Endothelial cell of umbilical vein (primary cell): ENCODE measurements around the gene POLE. TPM values are rescaled to one million over a fixed set of nuclear protein-coding genes. Genes with fewer than 3 reads are reported as not detected.

Experiments
- BruUV-seq: library from RNA; stranded (reverse); fragments of 400-500 nt; replicated peaks from 2 replicates; lab custom pipeline; 2021; lab: Mats Ljungman, UMichigan
- CTCF ChIA-PET: fragments of 300-600, 350-600 bp; sonication (Branson Sonifier 250); formaldehyde crosslinking; loops from one replicate; lab custom pipeline; 2021; ENCODE audit warnings: antibody characterized with exemption, inconsistent platforms; lab: Charles Lee
- POLR2A ChIA-PET: fragments of 300-600, 350-600 bp; sonication (Branson Sonifier 250); formaldehyde crosslinking; loops from one replicate; lab custom pipeline; 2021; ENCODE audit warnings: antibody characterized with exemption, inconsistent platforms; lab: Charles Lee
- DNase-seq: peaks from one replicate; pipeline ENCODE4 v3.0.0-alpha.2; 2011; ENCODE audit warnings: low read depth, low spot score
- FAIRE-seq: peaks from 2 replicates; lab custom pipeline; 2011; peaks lifted over from hg19 to GRCh38; lab: Jason Lieb, UNC
- H2AFZ ChIP-seq: 2 replicates; pipeline ENCODE4 v1.6.0; 2012; ENCODE audit warnings: low read depth, low read length, control low read depth, inconsistent platforms
- H3K27ac ChIP-seq: 2 replicates; pipeline ENCODE4 v1.5.1; 2011; ENCODE audit warnings: low read depth, mild to moderate bottlenecking, control low read depth, low read length, moderate library complexity; ENCODE audit not compliant: insufficient read depth
- H3K27me3 ChIP-seq, 2 experiments: 2 replicates each; pipeline versions ENCODE4 v1.6.0 to v1.6.1; 2011; ENCODE audit warnings: low read length in 2 of 2, mixed read lengths in 1 of 2; ENCODE audit not compliant: control insufficient read depth in 2 of 2, insufficient read depth in 2 of 2
- H3K36me3 ChIP-seq, 2 experiments: 2 replicates in 1 of 2; 3 replicates in 1 of 2; pipeline ENCODE4 v1.5.1; 2011; ENCODE audit warnings: low read length in 2 of 2, mild to moderate bottlenecking in 1 of 2, moderate library complexity in 1 of 2; ENCODE audit not compliant: control insufficient read depth in 2 of 2, insufficient read depth in 2 of 2; ENCODE audit errors: extremely low read depth in 1 of 2
- H3K4me1 ChIP-seq: 3 replicates; pipeline ENCODE4 v1.5.1; 2011; ENCODE audit warnings: mild to moderate bottlenecking, low read length; ENCODE audit not compliant: control insufficient read depth, insufficient read depth; ENCODE audit errors: extremely low read depth
- H3K4me2 ChIP-seq: 2 replicates; pipeline ENCODE4 v1.6.1; 2011; ENCODE audit warnings: low read length, control low read depth, mixed read lengths; ENCODE audit not compliant: insufficient read depth
- H3K4me3 ChIP-seq, 3 experiments: fragments of 200-600 bp in 1 of 3; sonication (generic), shearing (Covaris generic) in 1 of 3; replicated peaks in 1 of 3; 2 replicates each; pipeline ENCODE4 v1.5.1; 2011 to 2016; ENCODE audit warnings: control low read depth in 3 of 3, low read length in 3 of 3, mild to moderate bottlenecking in 2 of 3, inconsistent platforms in 1 of 3, low read depth in 1 of 3, moderate library complexity in 1 of 3; ENCODE audit not compliant: insufficient read depth in 1 of 3
- H3K79me2 ChIP-seq: 2 replicates; pipeline ENCODE4 v1.6.0; 2012; ENCODE audit warnings: low read length, inconsistent platforms; ENCODE audit not compliant: control insufficient read depth, insufficient read depth
- H3K9ac ChIP-seq: replicated peaks from 2 replicates; pipeline ENCODE3; 2011; ENCODE audit warnings: low read length, control low read depth; ENCODE audit not compliant: insufficient read depth; ENCODE audit errors: extremely low read depth
- H3K9me1 ChIP-seq: replicated peaks from 3 replicates; pipeline ENCODE4 v1.6.0; 2011; ENCODE audit warnings: mild to moderate bottlenecking, low read length; ENCODE audit not compliant: control insufficient read depth, insufficient read depth; ENCODE audit errors: extremely low read depth
- H3K9me3 ChIP-seq: replicated peaks from 2 replicates; pipeline ENCODE4 v1.5.1; 2012; ENCODE audit warnings: low read length, inconsistent platforms; ENCODE audit not compliant: control insufficient read depth, insufficient read depth
- H4K20me1 ChIP-seq: replicated peaks from 2 replicates; pipeline ENCODE3; 2011; ENCODE audit warnings: mild to moderate bottlenecking, low read length; ENCODE audit not compliant: control insufficient read depth, insufficient read depth; ENCODE audit errors: extremely low read depth
- EZH2 ChIP-seq: IDR thresholded peaks from 2 replicates; pipeline ENCODE4 v1.6.1; 2012; ENCODE audit warnings: borderline replicate concordance, low read depth, mild to moderate bottlenecking, moderate library complexity, low read length, inconsistent platforms; ENCODE audit not compliant: severe bottlenecking
- GATA2 ChIP-seq: IDR thresholded peaks from 2 replicates; pipeline ENCODE4 v1.7.0; 2011; ENCODE audit warnings: low read depth, mild to moderate bottlenecking, moderate library complexity, mixed read lengths, low read length; ENCODE audit not compliant: insufficient read length, insufficient read depth
- MYC ChIP-seq: IDR thresholded peaks from one replicate; pipeline ENCODE4 v1.6.1; 2011; ENCODE audit warnings: mild to moderate bottlenecking, low read depth, low read length
- dilution Hi-C: fragments of 300-500 bp; cut with MboI; formaldehyde crosslinking; loops from one replicate; pipeline ENCODE4 v1.15.0; 2019; ENCODE audit warnings: low sequenced_read_pairs; ENCODE audit not compliant: extremely low pct_ligation_motif_present
- intact Hi-C: fragments of 100-400 bp; cut with micrococcal nuclease; formaldehyde crosslinking; loops from one replicate; pipeline ENCODE4 v1.10.0; 2022
- polyA plus RNA-seq, 4 experiments: library from polyadenylated mRNA; depleted of rRNA in 3 of 4; stranded (reverse) in 3 of 4; unstranded in 1 of 4; fragments of >200 nt; gene quantifications; 2 replicates each; pipeline versions ENCODE4 v1.2.1 to v1.2.3, GENCODE V29; 2011 to 2012; ENCODE audit warnings: missing spikeins in 1 of 4
- total RNA-seq: library from RNA; stranded (reverse); gene quantifications from 2 replicates; pipeline ENCODE4 v1.2.3, GENCODE V29; 2021
- TF ChIP-seq, protein P1 (sequence below): IDR thresholded peaks from 2 replicates; pipeline ENCODE4 v1.6.1; 2011; ENCODE audit not compliant: insufficient read depth, insufficient read length

POLE gene
- total and polyA plus RNA-seq, 2 donors (not counting 3 experiments of a cell fraction or from before 2014, with no cell fraction given) = 22.9 to 82.7 TPM

GRCh38 chr12:132637811-132638210 is 49.3 kb downstream of the POLE start:
- intact Hi-C loops (loop anchor here (1.0 kb wide), 2 partner anchors 38 to 223 kb away; no protein-coding TSS in a partner anchor), dilution Hi-C loops (no loop called here)
- POLR2A ChIA-PET = no interaction called here
- no peak for DNase-seq
- H3K36me3 ChIP-seq = peaks cover 2 to 18% of the 10 kb centered on the region in 2 experiments
- H3K4me2 ChIP-seq = no peak overlapping the region
- no peak for TF ChIP-seq EZH2
- TF ChIP-seq, protein P1, sequence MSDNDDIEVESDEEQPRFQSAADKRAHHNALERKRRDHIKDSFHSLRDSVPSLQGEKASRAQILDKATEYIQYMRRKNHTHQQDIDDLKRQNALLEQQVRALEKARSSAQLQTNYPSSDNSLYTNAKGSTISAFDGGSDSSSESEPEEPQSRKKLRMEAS = no peak
- H3K27me3 ChIP-seq = no peaks in the 10 kb centered on the region
- no peaks in the 10 kb centered on the region for H3K9me3 ChIP-seq
- FAIRE-seq = no peak
- H3K4me3 ChIP-seq = no peak overlapping the region
- no peaks in the 10 kb centered on the region for H3K4me1 ChIP-seq
- H3K9me1 ChIP-seq = no peaks in the 10 kb centered on the region
- no peaks in the 10 kb centered on the region for H4K20me1 ChIP-seq
- H3K27ac ChIP-seq = no peak overlapping the region
- no peak overlapping the region for H2AFZ ChIP-seq
- CTCF ChIA-PET = interaction anchor here (1.0 to 1.9 kb wide), 7 partner anchors 14 to 223 kb away, joined by 3 to 34 read pairs (median 6); no protein-coding TSS in a partner anchor
- no peak overlapping the region for H3K9ac ChIP-seq
- BruUV-seq = no TSS peak
- no peaks in the 10 kb centered on the region for H3K79me2 ChIP-seq

DNA sequence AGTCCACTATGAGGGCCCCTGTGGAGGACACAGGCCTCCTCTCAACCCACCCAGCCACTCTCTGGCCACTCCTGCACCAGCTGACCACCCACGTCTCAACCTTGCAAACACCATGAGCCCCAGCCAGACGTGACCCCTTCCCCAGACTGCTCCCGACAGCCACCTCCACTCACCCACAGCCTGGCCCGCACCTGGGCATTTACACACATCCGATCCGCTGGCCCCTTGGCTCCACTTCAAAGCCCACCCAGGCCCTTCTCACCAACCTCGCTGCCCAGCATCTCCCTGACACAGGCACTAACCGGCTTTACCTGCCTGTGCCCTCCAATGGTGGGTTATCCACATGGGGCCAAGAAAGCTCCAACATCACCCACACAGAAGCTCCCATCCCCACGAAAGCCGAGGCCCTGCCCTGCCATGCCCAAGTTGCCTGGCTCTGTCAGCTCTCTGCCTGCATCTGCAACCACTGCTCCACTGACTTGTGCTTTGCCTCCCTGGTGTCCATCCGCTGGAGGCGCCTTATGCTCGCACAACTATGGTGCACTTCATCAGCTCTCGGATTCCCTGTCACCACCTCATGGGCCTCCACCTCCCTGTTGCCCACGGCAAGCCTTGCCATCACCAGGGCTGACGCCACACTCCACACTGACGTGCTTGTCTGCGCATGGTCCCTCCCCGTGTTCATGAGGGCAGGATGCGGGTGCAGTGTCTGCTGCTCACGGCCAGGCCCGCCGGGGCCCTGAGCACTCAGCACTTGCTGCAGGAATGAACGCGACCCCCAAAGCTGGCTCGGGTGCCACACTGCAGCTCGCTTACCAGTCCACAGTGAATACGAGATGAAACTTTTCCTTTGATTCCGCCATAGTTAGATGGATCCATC is 51.8 kb downstream of the POLE start:
- no peaks in the 10 kb centered on the region for H3K79me2 ChIP-seq
- no peaks in the 10 kb centered on the region for H3K4me1 ChIP-seq
- H3K27ac ChIP-seq = no peak overlapping the region
- H3K27me3 ChIP-seq = no peaks in the 10 kb centered on the region
- no TSS peak for BruUV-seq
- no peak overlapping the region for H2AFZ ChIP-seq
- H3K4me2 ChIP-seq = no peak overlapping the region
- H3K36me3 ChIP-seq = peaks cover 2 to 14% of the 10 kb centered on the region in 2 experiments
- FAIRE-seq = no peak
- no peak for DNase-seq
- H3K4me3 ChIP-seq = no peak overlapping the region
- no peaks in the 10 kb centered on the region for H3K9me1 ChIP-seq
- no peak overlapping the region for H3K9ac ChIP-seq
- ChIA-PET POLR2A (no interaction called here), CTCF (interaction anchor here (1.0 kb wide), 1 partner anchor 9 kb away, joined by 3 read pairs; no protein-coding TSS in a partner anchor)
- dilution Hi-C loops (no loop called here), intact Hi-C loops (no loop called here)
- no peak for TF ChIP-seq MYC
- no peak for TF ChIP-seq GATA2
- no peaks in the 10 kb centered on the region for H3K9me3 ChIP-seq
- H4K20me1 ChIP-seq = no peaks in the 10 kb centered on the region
